Mucosa of stomach (tissue), 1 donor: ENCODE data around the gene AUTS2.

Source experiments
- H3K27me3 ChIP-seq: one replicate; pipeline ENCODE4 v1.7.0; 2013; ENCODE audit warnings: mild to moderate bottlenecking, low read length; ENCODE audit not compliant: control insufficient read depth, insufficient read depth
- H3K36me3 ChIP-seq: one replicate; pipeline ENCODE4 v1.7.0; 2013; ENCODE audit warnings: low read length; ENCODE audit not compliant: control insufficient read depth, insufficient read depth
- H3K4me1 ChIP-seq: one replicate; pipeline ENCODE4 v1.7.0; 2013; ENCODE audit warnings: mild to moderate bottlenecking, low read length; ENCODE audit not compliant: control insufficient read depth, insufficient read depth
- H3K4me3 ChIP-seq: one replicate; pipeline ENCODE4 v1.7.0; 2013; ENCODE audit warnings: low read length
- H3K9ac ChIP-seq: one replicate; pipeline ENCODE4 v1.7.0; 2013; ENCODE audit warnings: mild to moderate bottlenecking, low read length, moderate library complexity
- H3K9me3 ChIP-seq: one replicate; pipeline ENCODE4 v1.7.0; 2013; ENCODE audit warnings: mild to moderate bottlenecking, low read length, moderate library complexity; ENCODE audit not compliant: control insufficient read depth
- donor health status: Pancreatic carcinoma.

Gene AUTS2

GRCh38 chr7:70434821-70435220 lies 836.5 kb downstream of the AUTS2 start:
- H3K9me3 ChIP-seq: no peaks in the 10 kb centered on the region
- H3K4me1 ChIP-seq: no peaks in the 10 kb centered on the region
- no peaks in the 10 kb centered on the region for H3K27me3 ChIP-seq
- no peak overlapping the region for H3K4me3 ChIP-seq
- no peak overlapping the region for H3K9ac ChIP-seq
- no peaks in the 10 kb centered on the region for H3K36me3 ChIP-seq

- Histone ChIP-seq H3K9ac (no peak overlapping the region), H3K4me3 (no peak overlapping the region), H3K27me3 (no peaks in the 10 kb centered on the region), H3K4me1 (no peaks in the 10 kb centered on the region), H3K9me3 (no peaks in the 10 kb centered on the region), H3K36me3 (no peaks in the 10 kb centered on the region)
Observed at GRCh38 chr7:70435634-70436033, 837.4 kb downstream of the AUTS2 start.

GRCh38 chr7:70436790-70437350 lies 838.6 kb downstream of the AUTS2 start:
- Histone ChIP-seq H3K27me3 (no peaks in the 10 kb centered on the region), H3K9me3 (no peaks in the 10 kb centered on the region), H3K4me3 (no peak overlapping the region), H3K9ac (no peak overlapping the region), H3K4me1 (no peaks in the 10 kb centered on the region), H3K36me3 (no peaks in the 10 kb centered on the region)

- no peaks in the 10 kb centered on the region for H3K4me1 ChIP-seq
- no peak overlapping the region for H3K9ac ChIP-seq
- H3K36me3 ChIP-seq: no peaks in the 10 kb centered on the region
- H3K9me3 ChIP-seq: no peaks in the 10 kb centered on the region
- no peaks in the 10 kb centered on the region for H3K27me3 ChIP-seq
- no peak overlapping the region for H3K4me3 ChIP-seq
Observed at GRCh38 chr7:70439651-70440050, 841.4 kb downstream of the AUTS2 start.

- Histone ChIP-seq H3K9me3 (no peaks in the 10 kb centered on the region), H3K36me3 (no peaks in the 10 kb centered on the region), H3K4me3 (no peak overlapping the region), H3K4me1 (no peaks in the 10 kb centered on the region), H3K9ac (no peak overlapping the region), H3K27me3 (no peaks in the 10 kb centered on the region)
Observed at GRCh38 chr7:70446448-70447143, 848.3 kb downstream of the AUTS2 start.

GRCh38 chr7:70448312-70448906 lies 850.1 kb downstream of the AUTS2 start:
- Histone ChIP-seq H3K36me3 (no peaks in the 10 kb centered on the region), H3K9me3 (no peaks in the 10 kb centered on the region), H3K9ac (no peak overlapping the region), H3K4me3 (no peak overlapping the region), H3K27me3 (no peaks in the 10 kb centered on the region), H3K4me1 (no peaks in the 10 kb centered on the region)

GRCh38 chr7:70450731-70451130 lies 852.5 kb downstream of the AUTS2 start:
- no peaks in the 10 kb centered on the region for H3K36me3 ChIP-seq

GRCh38 chr7:70455925-70456324 lies 857.6 kb downstream of the AUTS2 start:
- Histone ChIP-seq H3K36me3 (no peaks in the 10 kb centered on the region), H3K27me3 (no peaks in the 10 kb centered on the region), H3K4me3 (no peak overlapping the region), H3K9ac (no peak overlapping the region), H3K4me1 (no peaks in the 10 kb centered on the region), H3K9me3 (no peaks in the 10 kb centered on the region)

More at GRCh38 chr7:70450731-70451130, 852.5 kb downstream of the AUTS2 start:
- H3K4me3 ChIP-seq: no peak overlapping the region
- no peaks in the 10 kb centered on the region for H3K9me3 ChIP-seq
- no peaks in the 10 kb centered on the region for H3K4me1 ChIP-seq
- H3K27me3 ChIP-seq: no peaks in the 10 kb centered on the region
- no peak overlapping the region for H3K9ac ChIP-seq

- Histone ChIP-seq H3K4me3 (no peak overlapping the region), H3K27me3 (no peaks in the 10 kb centered on the region), H3K9ac (no peak overlapping the region), H3K4me1 (no peaks in the 10 kb centered on the region), H3K36me3 (no peaks in the 10 kb centered on the region), H3K9me3 (no peaks in the 10 kb centered on the region)
Observed at GRCh38 chr7:70456719-70457118, 858.4 kb downstream of the AUTS2 start.

- H3K4me3 ChIP-seq: no peak overlapping the region
- H3K36me3 ChIP-seq: no peaks in the 10 kb centered on the region
- H3K9me3 ChIP-seq: no peaks in the 10 kb centered on the region
Observed at GRCh38 chr7:70457482-70457881, 859.2 kb downstream of the AUTS2 start.

GRCh38 chr7:70457883-70458680 lies 859.8 kb downstream of the AUTS2 start:
- H3K9ac ChIP-seq: no peak overlapping the region
- peaks cover 4% of the 10 kb centered on the region for H3K4me1 ChIP-seq
- no peaks in the 10 kb centered on the region for H3K27me3 ChIP-seq
- H3K36me3 ChIP-seq: no peaks in the 10 kb centered on the region
- no peak overlapping the region for H3K4me3 ChIP-seq
- H3K9me3 ChIP-seq: no peaks in the 10 kb centered on the region

More at GRCh38 chr7:70457482-70457881, 859.2 kb downstream of the AUTS2 start:
- Histone ChIP-seq H3K9ac (no peak overlapping the region), H3K4me1 (no peaks in the 10 kb centered on the region), H3K27me3 (no peaks in the 10 kb centered on the region)

GRCh38 chr7:70458745-70459144 lies 860.5 kb downstream of the AUTS2 start:
- Histone ChIP-seq H3K9me3 (no peaks in the 10 kb centered on the region), H3K4me1 (peaks cover 11% of the 10 kb centered on the region), H3K4me3 (no peak overlapping the region), H3K9ac (no peak overlapping the region), H3K36me3 (no peaks in the 10 kb centered on the region), H3K27me3 (no peaks in the 10 kb centered on the region)
